GM12878 (cell line): ENCODE data around the gene DHDH. TPM values are rescaled to one million over a fixed set of nuclear protein-coding genes. Genes with fewer than 3 reads are reported as not detected.

Experiments used
- GATAD2B ChIP-seq: fragments of 450-650 bp; conservative IDR thresholded peaks from 2 replicates; pipeline ENCODE4 v1.6.1; 2017; ENCODE audit warnings: low read depth, mild to moderate bottlenecking, moderate library complexity
- MTA3 ChIP-seq: IDR thresholded peaks from 2 replicates; pipeline ENCODE4 v1.6.1; 2012; ENCODE audit warnings: low read length, inconsistent platforms, borderline replicate concordance
- NFYB ChIP-seq: IDR thresholded peaks from 2 replicates; pipeline ENCODE4 v1.6.1; 2011; ENCODE audit warnings: low read depth, mild to moderate bottlenecking, low read length, improper control_type of control experiment, moderate library complexity; ENCODE audit not compliant: insufficient read depth
- PRDM15 ChIP-seq: fragments of 450-650 bp; formaldehyde crosslinking; IDR thresholded peaks from 2 replicates; pipeline ENCODE4 v1.4.0; 2020; ENCODE audit warnings: mild to moderate bottlenecking, moderate library complexity
- RCOR1 ChIP-seq: conservative IDR thresholded peaks from 2 replicates; pipeline ENCODE4 v1.6.1; 2012; ENCODE audit warnings: low read depth, low read length, improper control_type of control experiment
- REST ChIP-seq: IDR thresholded peaks from 2 replicates; pipeline ENCODE4 v1.6.1; 2012; ENCODE audit warnings: mild to moderate bottlenecking, low read depth, low read length
- SMAD1 ChIP-seq: fragments of 450-650 bp; IDR thresholded peaks from 2 replicates; pipeline ENCODE4 v1.6.1; 2018; ENCODE audit warnings: mild to moderate bottlenecking, low read depth; ENCODE audit not compliant: partially characterized antibody
- SMC3 ChIP-seq: IDR thresholded peaks from 2 replicates; pipeline ENCODE4 v1.6.1; 2011; ENCODE audit warnings: low read length, improper control_type of control experiment, borderline replicate concordance
- ZNF622 ChIP-seq: fragments of 450-650 bp; IDR thresholded peaks from 2 replicates; pipeline ENCODE4 v1.6.1; 2017; ENCODE audit warnings: mild to moderate bottlenecking, inconsistent platforms
- polyA plus RNA-seq, 11 experiments: library from polyadenylated mRNA; depleted of rRNA in 4 of 11; unstranded in 6 of 11; stranded (reverse) in 5 of 11; fragments of >200 nt; fragmentation: Nextera tagmentation in 4 of 11; fragmentation: Illumina TruSeq in 1 of 11; extraction: Ambion mirVana in 4 of 11; extraction: Trizol in 1 of 11; gene quantifications; 1 replicate in 1 of 11; 2 replicates in 10 of 11; pipeline versions ENCODE4 v1.2.1 to v1.2.3, GENCODE V29; 2011 to 2016; ENCODE audit warnings: inconsistent platforms in 2 of 11, missing spikeins in 2 of 11, low read depth in 1 of 11
- total RNA-seq, 4 experiments: library from RNA; depleted of rRNA in 3 of 4; stranded (reverse); fragments of >200 nt in 3 of 4; fragmentation: Illumina TruSeq in 1 of 4; extraction: Trizol in 1 of 4; gene quantifications; 2 replicates each; pipeline versions ENCODE4 v1.2.1 to v1.2.3, GENCODE V29; 2013 to 2021
- TF ChIP-seq, protein P1 (sequence below): IDR thresholded peaks from 2 replicates; pipeline ENCODE4 v1.6.1; 2012; ENCODE audit warnings: improper control_type of control experiment, low read depth, low read length; ENCODE audit not compliant: insufficient replicate concordance
- TF ChIP-seq, protein P2 (sequence below): fragments of 450-650 bp; IDR thresholded peaks from 2 replicates; pipeline ENCODE4 v1.6.1; 2016; ENCODE audit warnings: mild to moderate bottlenecking
- TF ChIP-seq, protein P3 (sequence below): fragments of 150-350 bp; IDR thresholded peaks from 2 replicates; pipeline ENCODE4 v1.6.1; 2014; ENCODE audit warnings: mild to moderate bottlenecking, low read depth, low read length

Gene DHDH
- total and polyA plus RNA-seq, 10 of the 15 experiments (the other 5 are each of a cell fraction or from before 2014, with no cell fraction given), result 0.13 to 0.21 (median 0.15) TPM; not detected in 7

DNA sequence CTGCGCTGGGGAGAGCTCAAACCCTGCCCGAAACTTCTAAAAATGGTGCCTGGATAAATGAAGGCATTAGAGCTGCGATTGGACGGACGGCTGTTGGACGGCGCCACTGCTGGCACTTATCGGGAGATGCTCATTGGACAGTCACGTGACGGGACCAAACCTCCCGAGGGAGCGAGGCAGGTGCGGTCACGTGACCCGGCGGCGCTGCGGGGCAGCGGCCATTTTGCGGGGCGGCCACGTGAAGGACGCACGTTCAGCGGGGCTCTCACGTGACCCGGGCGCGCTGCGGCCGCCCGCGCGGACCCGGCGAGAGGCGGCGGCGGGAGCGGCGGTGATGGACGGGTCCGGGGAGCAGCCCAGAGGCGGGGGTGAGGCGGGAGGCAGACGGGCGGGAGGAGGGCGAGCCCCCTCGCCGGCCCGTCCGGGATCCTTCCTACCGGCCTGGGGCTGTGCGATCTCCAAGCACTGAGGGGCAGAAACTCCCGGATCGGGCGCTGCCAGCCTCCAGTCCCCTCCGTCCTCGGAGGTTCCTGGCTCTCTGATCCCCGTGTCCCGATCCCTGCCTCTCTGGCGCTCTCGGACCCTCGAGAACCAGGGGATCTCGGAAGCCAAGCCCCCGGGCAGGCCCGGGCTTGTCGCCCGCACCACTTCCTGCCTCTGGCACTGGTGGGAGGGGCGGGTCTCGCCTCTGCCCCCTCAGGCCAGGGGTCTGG lies 21.3 kb downstream of the DHDH start, which contains the start of gene BAX (continued):
- TF ChIP-seq GATAD2B (peak; percentile 83), NFYB (no peak), PRDM15 (peak; percentile 98), SMC3 (no peak), SMAD1 (no peak), RCOR1 (no peak), ZNF622 (no peak), MTA3 (no peak), REST (no peak)
- TF ChIP-seq, protein P1, sequence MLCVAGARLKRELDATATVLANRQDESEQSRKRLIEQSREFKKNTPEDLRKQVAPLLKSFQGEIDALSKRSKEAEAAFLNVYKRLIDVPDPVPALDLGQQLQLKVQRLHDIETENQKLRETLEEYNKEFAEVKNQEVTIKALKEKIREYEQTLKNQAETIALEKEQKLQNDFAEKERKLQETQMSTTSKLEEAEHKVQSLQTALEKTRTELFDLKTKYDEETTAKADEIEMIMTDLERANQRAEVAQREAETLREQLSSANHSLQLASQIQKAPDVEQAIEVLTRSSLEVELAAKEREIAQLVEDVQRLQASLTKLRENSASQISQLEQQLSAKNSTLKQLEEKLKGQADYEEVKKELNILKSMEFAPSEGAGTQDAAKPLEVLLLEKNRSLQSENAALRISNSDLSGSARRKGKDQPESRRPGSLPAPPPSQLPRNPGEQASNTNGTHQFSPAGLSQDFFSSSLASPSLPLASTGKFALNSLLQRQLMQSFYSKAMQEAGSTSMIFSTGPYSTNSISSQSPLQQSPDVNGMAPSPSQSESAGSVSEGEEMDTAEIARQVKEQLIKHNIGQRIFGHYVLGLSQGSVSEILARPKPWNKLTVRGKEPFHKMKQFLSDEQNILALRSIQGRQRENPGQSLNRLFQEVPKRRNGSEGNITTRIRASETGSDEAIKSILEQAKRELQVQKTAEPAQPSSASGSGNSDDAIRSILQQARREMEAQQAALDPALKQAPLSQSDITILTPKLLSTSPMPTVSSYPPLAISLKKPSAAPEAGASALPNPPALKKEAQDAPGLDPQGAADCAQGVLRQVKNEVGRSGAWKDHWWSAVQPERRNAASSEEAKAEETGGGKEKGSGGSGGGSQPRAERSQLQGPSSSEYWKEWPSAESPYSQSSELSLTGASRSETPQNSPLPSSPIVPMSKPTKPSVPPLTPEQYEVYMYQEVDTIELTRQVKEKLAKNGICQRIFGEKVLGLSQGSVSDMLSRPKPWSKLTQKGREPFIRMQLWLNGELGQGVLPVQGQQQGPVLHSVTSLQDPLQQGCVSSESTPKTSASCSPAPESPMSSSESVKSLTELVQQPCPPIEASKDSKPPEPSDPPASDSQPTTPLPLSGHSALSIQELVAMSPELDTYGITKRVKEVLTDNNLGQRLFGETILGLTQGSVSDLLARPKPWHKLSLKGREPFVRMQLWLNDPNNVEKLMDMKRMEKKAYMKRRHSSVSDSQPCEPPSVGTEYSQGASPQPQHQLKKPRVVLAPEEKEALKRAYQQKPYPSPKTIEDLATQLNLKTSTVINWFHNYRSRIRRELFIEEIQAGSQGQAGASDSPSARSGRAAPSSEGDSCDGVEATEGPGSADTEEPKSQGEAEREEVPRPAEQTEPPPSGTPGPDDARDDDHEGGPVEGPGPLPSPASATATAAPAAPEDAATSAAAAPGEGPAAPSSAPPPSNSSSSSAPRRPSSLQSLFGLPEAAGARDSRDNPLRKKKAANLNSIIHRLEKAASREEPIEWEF, result no peak
- TF ChIP-seq, protein P2, sequence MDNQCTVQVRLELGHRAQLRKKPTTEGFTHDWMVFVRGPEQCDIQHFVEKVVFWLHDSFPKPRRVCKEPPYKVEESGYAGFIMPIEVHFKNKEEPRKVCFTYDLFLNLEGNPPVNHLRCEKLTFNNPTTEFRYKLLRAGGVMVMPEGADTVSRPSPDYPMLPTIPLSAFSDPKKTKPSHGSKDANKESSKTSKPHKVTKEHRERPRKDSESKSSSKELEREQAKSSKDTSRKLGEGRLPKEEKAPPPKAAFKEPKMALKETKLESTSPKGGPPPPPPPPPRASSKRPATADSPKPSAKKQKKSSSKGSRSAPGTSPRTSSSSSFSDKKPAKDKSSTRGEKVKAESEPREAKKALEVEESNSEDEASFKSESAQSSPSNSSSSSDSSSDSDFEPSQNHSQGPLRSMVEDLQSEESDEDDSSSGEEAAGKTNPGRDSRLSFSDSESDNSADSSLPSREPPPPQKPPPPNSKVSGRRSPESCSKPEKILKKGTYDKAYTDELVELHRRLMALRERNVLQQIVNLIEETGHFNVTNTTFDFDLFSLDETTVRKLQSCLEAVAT, result no peak; the same call in 1 of the 2 replicates
- TF ChIP-seq, protein P3, sequence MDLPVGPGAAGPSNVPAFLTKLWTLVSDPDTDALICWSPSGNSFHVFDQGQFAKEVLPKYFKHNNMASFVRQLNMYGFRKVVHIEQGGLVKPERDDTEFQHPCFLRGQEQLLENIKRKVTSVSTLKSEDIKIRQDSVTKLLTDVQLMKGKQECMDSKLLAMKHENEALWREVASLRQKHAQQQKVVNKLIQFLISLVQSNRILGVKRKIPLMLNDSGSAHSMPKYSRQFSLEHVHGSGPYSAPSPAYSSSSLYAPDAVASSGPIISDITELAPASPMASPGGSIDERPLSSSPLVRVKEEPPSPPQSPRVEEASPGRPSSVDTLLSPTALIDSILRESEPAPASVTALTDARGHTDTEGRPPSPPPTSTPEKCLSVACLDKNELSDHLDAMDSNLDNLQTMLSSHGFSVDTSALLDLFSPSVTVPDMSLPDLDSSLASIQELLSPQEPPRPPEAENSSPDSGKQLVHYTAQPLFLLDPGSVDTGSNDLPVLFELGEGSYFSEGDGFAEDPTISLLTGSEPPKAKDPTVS, result 0 out of 2 replicates have a peak, but pooled peaks have one; percentile 54
